Pancreas (tissue), 10 donors: ENCODE measurements around the gene ABHD10. TPM values are rescaled to one million over a fixed set of nuclear protein-coding genes. Genes with fewer than 3 reads are reported as not detected.

Experiments
- ATAC-seq, 4 donors: fragments of 200-7000 bp; cut with Tn5 transposase; one replicate each; pipeline versions ENCODE4 v1.8.0 to v1.9.1; 2020; ENCODE audit warnings: mild to moderate bottlenecking in 4 of 4, moderate library complexity in 4 of 4
- DNase-seq, 6 donors: peaks; one replicate each; pipeline ENCODE4 v3.0.0-alpha.2; 2020
- FAIRE-seq: peaks from 2 replicates; lab custom pipeline; 2012; peaks lifted over from hg19 to GRCh38; lab: Jason Lieb, UNC
- H3K27ac ChIP-seq, 4 donors: fragments of 200-600 bp; sonication (generic); 1 replicate in 3 of 4; 2 replicates in 1 of 4; pipeline versions ENCODE4 v1.5.0 to v1.8.0; 2020
- H3K27me3 ChIP-seq, 4 donors: fragments of 200-600 bp; one replicate each; pipeline ENCODE4 v1.8.0; 2021
- H3K36me3 ChIP-seq, 3 donors: fragments of 200-600 bp; sonication (generic) in 1 of 3; one replicate each; pipeline versions ENCODE4 v1.5.0 to v1.8.0; 2020 to 2021
- H3K4me1 ChIP-seq, 3 donors: fragments of 200-600 bp; one replicate each; pipeline ENCODE4 v1.8.0; 2021
- H3K4me3 ChIP-seq, 4 donors: fragments of 200-600 bp; sonication (generic) in 2 of 4; one replicate each; pipeline versions ENCODE4 v1.5.0 to v1.8.0; 2020 to 2021
- H3K9me3 ChIP-seq, 4 donors: fragments of 200-600 bp; one replicate each; pipeline ENCODE4 v1.8.0; 2021
- CTCF ChIP-seq, 4 donors: fragments of 200-600 bp; sonication (generic) in 3 of 4; IDR thresholded peaks; one replicate each; pipeline versions ENCODE4 v1.5.0 to v1.8.0; 2021; ENCODE audit warnings: antibody characterized with exemption in 4 of 4
- WGBS, 2 donors: extraction: QIAGEN DNeasy Blood & Tissue Kit; methylation state at CpG; one replicate each; pipeline ENCODE4 v1.1.7; 2013; 5-methylcytosine and 5-hydroxymethylcytosine counted together
- intact Hi-C, 3 donors: fragments of 100-400 bp; cut with DNase I; formaldehyde crosslinking; loops; one replicate each; pipeline versions ENCODE4 v1.11.1 to v1.14.2; 2022
- polyA plus RNA-seq, 2 donors: library from polyadenylated mRNA; stranded (reverse); fragments of 200-250 nt; gene quantifications; one replicate each; pipeline ENCODE4 v1.2.3, GENCODE V29; 2013
- total RNA-seq, 6 donors: library from RNA; stranded (reverse); fragmentation: NEBNext Ultra II Directional in 4 of 6; extraction: Animal tissue kit (Norgen Biotek cat#: 25700) in 4 of 6; gene quantifications; one replicate each; pipeline versions ENCODE4 v1.2.1 to v1.2.4, GENCODE V29; 2021 to 2023
- donor health status: healthy with polysubstance abuse.
- donor health status: DM: no; HTN: no; CAD: no; lungs with moderate emphysema.
- donor health status: DM: no; HTN: no; CAD: no.
- donor health status: control.
- donor health status: control.
- donor health status: Bipolar disorder and iron deficiency.
- donor health status: DM: yes; HTN: yes; CAD: no.
- donor health status: DM: no; HTN: no; CAD: no.
- donor health status: DM: no; HTN: no; CAD: no.
- donor health status: DM: yes; HTN: yes; CAD: no.

Gene ABHD10
- total and polyA plus RNA-seq, 8 donors = 10.3 to 19.5 (median 13.6) TPM

GRCh38 chr3:111947231-111947630 is 31.6 kb upstream of the ABHD10 start:
- FAIRE-seq = no peak

GRCh38 chr3:111948786-111949185 is 30.0 kb upstream of the ABHD10 start:
- no peak overlapping the region for H3K4me3 ChIP-seq
- FAIRE-seq (no peak), DNase-seq (no peak), ATAC-seq (no peak)
- 85 to 89% methylated on average over 9 of the region's 9 CpGs for WGBS, 2 donors
- H3K36me3 ChIP-seq = peaks cover 0 to 22% (median 0%) of the 10 kb centered on the region in 3 donors
- no peaks in the 10 kb centered on the region for H3K4me1 ChIP-seq
- intact Hi-C loops = no loop called here
- H3K27me3 ChIP-seq = no peaks in the 10 kb centered on the region
- no peak for TF ChIP-seq CTCF (IDR thresholded peaks at IDR 0.05)
- no peak overlapping the region for H3K27ac ChIP-seq
- no peaks in the 10 kb centered on the region for H3K9me3 ChIP-seq

More at GRCh38 chr3:111947231-111947630, 31.6 kb upstream of the ABHD10 start:
- Histone ChIP-seq H3K36me3 (peaks cover 0 to 13% (median 0%) of the 10 kb centered on the region in 3 donors), H3K27ac (no peak overlapping the region), H3K27me3 (no peaks in the 10 kb centered on the region), H3K4me3 (no peak overlapping the region), H3K9me3 (no peaks in the 10 kb centered on the region), H3K4me1 (no peaks in the 10 kb centered on the region)
- TF ChIP-seq CTCF (IDR thresholded peaks at IDR 0.05) = no peak
- no peak for DNase-seq
- WGBS, 2 donors = 22 to 34% methylated on average over 1 of the region's 1 CpG
- intact Hi-C loops = no loop called here
- no peak for ATAC-seq

GRCh38 chr3:111949712-111950111 is 29.1 kb upstream of the ABHD10 start:
- no peak overlapping the region for H3K4me3 ChIP-seq

GRCh38 chr3:111951032-111951431 is 27.8 kb upstream of the ABHD10 start:
- no peak for FAIRE-seq

More at GRCh38 chr3:111949712-111950111, 29.1 kb upstream of the ABHD10 start:
- no peak for DNase-seq
- ATAC-seq = no peak
- no peak overlapping the region for H3K27ac ChIP-seq
- 83 to 89% methylated on average over 3 of the region's 3 CpGs for WGBS, 2 donors
- no peak for TF ChIP-seq CTCF (IDR thresholded peaks at IDR 0.05)
- no peak for FAIRE-seq
- peaks cover 0 to 22% (median 0%) of the 10 kb centered on the region in 3 donors for H3K36me3 ChIP-seq
- H3K4me1 ChIP-seq = no peaks in the 10 kb centered on the region
- H3K9me3 ChIP-seq = no peaks in the 10 kb centered on the region
- no peaks in the 10 kb centered on the region for H3K27me3 ChIP-seq
- intact Hi-C loops = no loop called here

More at GRCh38 chr3:111951032-111951431, 27.8 kb upstream of the ABHD10 start:
- WGBS, 2 donors = 81 to 83% methylated on average over 2 of the region's 2 CpGs
- H3K27me3 ChIP-seq = no peaks in the 10 kb centered on the region
- peaks cover 0 to 16% (median 0%) of the 10 kb centered on the region in 3 donors for H3K36me3 ChIP-seq
- no peaks in the 10 kb centered on the region for H3K9me3 ChIP-seq
- intact Hi-C loops = no loop called here
- DNase-seq = no peak
- H3K4me3 ChIP-seq = no peak overlapping the region
- H3K4me1 ChIP-seq = no peaks in the 10 kb centered on the region
- no peak for TF ChIP-seq CTCF (IDR thresholded peaks at IDR 0.05)
- no peak for ATAC-seq
- no peak overlapping the region for H3K27ac ChIP-seq
